HepG2 (cell line): ENCODE results near the gene STX5. TPM values are rescaled to one million over a fixed set of nuclear protein-coding genes. Genes with fewer than 3 reads are reported as not detected.

Source experiments
- ARID2 ChIP-seq: sonication (generic); formaldehyde crosslinking; IDR thresholded peaks from 2 replicates; pipeline ENCODE4 v1.8.1; 2022; ENCODE audit warnings: mild to moderate bottlenecking, missing genetic modification reagents, borderline replicate concordance
- ELF1 ChIP-seq: sonication (generic); formaldehyde crosslinking; IDR thresholded peaks from 2 replicates; pipeline ENCODE4 v1.4.0; 2020; ENCODE audit warnings: missing genetic modification reagents
- HMG20B ChIP-seq: conservative IDR thresholded peaks from 2 replicates; pipeline ENCODE4 v1.6.1; 2016; ENCODE audit warnings: missing genetic modification reagents, missing compliant biosample characterization
- HNF1B ChIP-seq: sonication (generic); formaldehyde crosslinking; IDR thresholded peaks from 2 replicates; pipeline ENCODE4 v1.5.1; 2020; ENCODE audit warnings: mild to moderate bottlenecking, moderate library complexity, missing genetic modification reagents
- HOXD1 ChIP-seq: sonication (generic); formaldehyde crosslinking; IDR thresholded peaks from 2 replicates; pipeline ENCODE4 v1.5.0; 2020; ENCODE audit warnings: missing genetic modification reagents
- NR0B2 ChIP-seq: sonication (generic); formaldehyde crosslinking; IDR thresholded peaks from 2 replicates; pipeline ENCODE4 v1.4.0; 2020; ENCODE audit warnings: mild to moderate bottlenecking, missing genetic modification reagents
- REST ChIP-seq, 2 experiments: IDR thresholded peaks; 2 replicates each; pipeline ENCODE4 v1.6.1; 2011 to 2012; ENCODE audit warnings: low read length in 2 of 2, borderline replicate concordance in 1 of 2, low read depth in 1 of 2, mild to moderate bottlenecking in 1 of 2, moderate library complexity in 1 of 2
- RFX5 ChIP-seq: IDR thresholded peaks from 2 replicates; pipeline ENCODE4 v1.6.1; 2011; ENCODE audit warnings: low read depth, low read length, improper control_type of control experiment
- TP53 ChIP-seq: sonication (generic); formaldehyde crosslinking; conservative IDR thresholded peaks from 2 replicates; pipeline ENCODE4 v1.4.0; 2020; ENCODE audit warnings: missing genetic modification reagents
- ZBTB33 ChIP-seq: sonication (generic); formaldehyde crosslinking; IDR thresholded peaks from 2 replicates; pipeline ENCODE4 v1.4.0; 2020; ENCODE audit warnings: missing genetic modification reagents
- ZC3H13 ChIP-seq: sonication (generic); formaldehyde crosslinking; IDR thresholded peaks from 2 replicates; pipeline ENCODE4 v1.8.1; 2023; ENCODE audit warnings: mild to moderate bottlenecking, missing genetic modification reagents, moderate library complexity
- ZNF629 ChIP-seq: sonication (generic); formaldehyde crosslinking; conservative IDR thresholded peaks from 2 replicates; pipeline ENCODE4 v1.5.0; 2020; ENCODE audit warnings: missing genetic modification reagents
- ZNF713 ChIP-seq: sonication (generic); formaldehyde crosslinking; IDR thresholded peaks from 2 replicates; pipeline ENCODE4 v1.4.0; 2020; ENCODE audit warnings: mild to moderate bottlenecking, missing genetic modification reagents
- polyA plus RNA-seq, 8 experiments: library from polyadenylated mRNA; depleted of rRNA in 3 of 8; stranded (reverse) in 7 of 8; unstranded in 1 of 8; fragments of >200 nt; fragmentation: Illumina TruSeq in 4 of 8; extraction: Trizol in 4 of 8; gene quantifications; 2 replicates each; pipeline versions ENCODE4 v1.2.1 to v1.2.3, GENCODE V29; 2011 to 2016; ENCODE audit warnings: low read depth in 4 of 8, missing spikeins in 1 of 8, mixed read lengths in 1 of 8; ENCODE audit not compliant: insufficient read depth in 1 of 8
- total RNA-seq, 5 experiments: library from RNA; depleted of rRNA; stranded (reverse); fragments of >200 nt; fragmentation: Illumina TruSeq; extraction: Trizol; gene quantifications; 2 replicates each; pipeline ENCODE4 v1.2.3, GENCODE V29; 2016; ENCODE audit warnings: low read depth in 1 of 5
- TF ChIP-seq, protein P1 (sequence below): IDR thresholded peaks from 2 replicates; pipeline ENCODE4 v1.6.1; 2016; ENCODE audit warnings: low read depth, control low read depth
- TF ChIP-seq, protein P2 (sequence below): sonication (generic); formaldehyde crosslinking; IDR thresholded peaks from 2 replicates; pipeline ENCODE4 v1.4.0; 2020; ENCODE audit warnings: missing genetic modification reagents
- TF ChIP-seq, protein P3 (sequence below): sonication (generic); formaldehyde crosslinking; conservative IDR thresholded peaks from 2 replicates; pipeline ENCODE4 v1.4.0; 2020; ENCODE audit warnings: missing genetic modification reagents

Gene STX5
- total and polyA plus RNA-seq, 2 of the 13 experiments (the other 11 are each of a cell fraction or from before 2014, with no cell fraction given), result 26.9 to 30.0 TPM

- TF ChIP-seq HNF1B (CRISPR knock-in tag) (0 out of 2 replicates have a peak, but pooled peaks have one; percentile 21), ELF1 (CRISPR knock-in tag) (0 out of 2 replicates have a peak, but pooled peaks have one; percentile 11), ZNF713 (CRISPR knock-in tag) (no peak), TP53 (CRISPR knock-in tag) (0 out of 2 replicates have a peak, but pooled peaks have one; percentile 4), NR0B2 (CRISPR knock-in tag) (no peak), REST (IDR thresholded peaks at IDR 0.05; ENCODE audit: borderline replicate concordance in 1 of 2, low read depth in 1 of 2, low read length in 2 of 2) (0 out of 4 replicates have a peak, but pooled peaks of 1 of the 2 experiments have one; percentile 9), RFX5 (no peak), ZNF629 (no peak), HOXD1 (CRISPR knock-in tag) (peak; percentile 49; the same call in 1 of the 2 replicates), ZBTB33 (CRISPR knock-in tag) (peak; percentile 79), ARID2 (CRISPR knock-in tag) (no peak), ZC3H13 (no peak), HMG20B (CRISPR knock-in tag) (no peak)
- TF ChIP-seq, protein P1, sequence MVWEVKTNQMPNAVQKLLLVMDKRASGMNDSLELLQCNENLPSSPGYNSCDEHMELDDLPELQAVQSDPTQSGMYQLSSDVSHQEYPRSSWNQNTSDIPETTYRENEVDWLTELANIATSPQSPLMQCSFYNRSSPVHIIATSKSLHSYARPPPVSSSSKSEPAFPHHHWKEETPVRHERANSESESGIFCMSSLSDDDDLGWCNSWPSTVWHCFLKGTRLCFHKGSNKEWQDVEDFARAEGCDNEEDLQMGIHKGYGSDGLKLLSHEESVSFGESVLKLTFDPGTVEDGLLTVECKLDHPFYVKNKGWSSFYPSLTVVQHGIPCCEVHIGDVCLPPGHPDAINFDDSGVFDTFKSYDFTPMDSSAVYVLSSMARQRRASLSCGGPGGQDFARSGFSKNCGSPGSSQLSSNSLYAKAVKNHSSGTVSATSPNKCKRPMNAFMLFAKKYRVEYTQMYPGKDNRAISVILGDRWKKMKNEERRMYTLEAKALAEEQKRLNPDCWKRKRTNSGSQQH (CRISPR knock-in tag), result peak; percentile 64; the same call in 1 of the 2 replicates
- TF ChIP-seq, protein P2, sequence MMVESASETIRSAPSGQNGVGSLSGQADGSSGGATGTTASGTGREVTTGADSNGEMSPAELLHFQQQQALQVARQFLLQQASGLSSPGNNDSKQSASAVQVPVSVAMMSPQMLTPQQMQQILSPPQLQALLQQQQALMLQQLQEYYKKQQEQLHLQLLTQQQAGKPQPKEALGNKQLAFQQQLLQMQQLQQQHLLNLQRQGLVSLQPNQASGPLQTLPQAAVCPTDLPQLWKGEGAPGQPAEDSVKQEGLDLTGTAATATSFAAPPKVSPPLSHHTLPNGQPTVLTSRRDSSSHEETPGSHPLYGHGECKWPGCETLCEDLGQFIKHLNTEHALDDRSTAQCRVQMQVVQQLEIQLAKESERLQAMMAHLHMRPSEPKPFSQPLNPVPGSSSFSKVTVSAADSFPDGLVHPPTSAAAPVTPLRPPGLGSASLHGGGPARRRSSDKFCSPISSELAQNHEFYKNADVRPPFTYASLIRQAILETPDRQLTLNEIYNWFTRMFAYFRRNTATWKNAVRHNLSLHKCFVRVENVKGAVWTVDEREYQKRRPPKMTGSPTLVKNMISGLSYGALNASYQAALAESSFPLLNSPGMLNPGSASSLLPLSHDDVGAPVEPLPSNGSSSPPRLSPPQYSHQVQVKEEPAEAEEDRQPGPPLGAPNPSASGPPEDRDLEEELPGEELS (CRISPR knock-in tag), result peak; percentile 30; the same call in 1 of the 2 replicates
- TF ChIP-seq, protein P3, sequence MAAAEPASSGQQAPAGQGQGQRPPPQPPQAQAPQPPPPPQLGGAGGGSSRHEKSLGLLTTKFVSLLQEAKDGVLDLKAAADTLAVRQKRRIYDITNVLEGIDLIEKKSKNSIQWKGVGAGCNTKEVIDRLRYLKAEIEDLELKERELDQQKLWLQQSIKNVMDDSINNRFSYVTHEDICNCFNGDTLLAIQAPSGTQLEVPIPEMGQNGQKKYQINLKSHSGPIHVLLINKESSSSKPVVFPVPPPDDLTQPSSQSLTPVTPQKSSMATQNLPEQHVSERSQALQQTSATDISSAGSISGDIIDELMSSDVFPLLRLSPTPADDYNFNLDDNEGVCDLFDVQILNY, result no peak
Measured at GRCh38 chr11:62786318-62787004, 45.4 kb downstream of the STX5 start (continued).
